HG03196 (cell line): ENCODE results near the gene BEST3.
"Not testable (repeated sequence)": the region's sequence is repeated elsewhere in the genome, so short reads cannot be mapped to it uniquely, and the experiment has no call there.

ENCODE experiments used
- ATAC-seq: cut with Tn5 transposase; IDR thresholded peaks from one replicate; pipeline ENCODE4 v1.9.1; 2021; ENCODE audit not compliant: unreplicated experiment

Gene BEST3

GRCh38 chr12:69608114-69608513, 91.0 kb downstream of the BEST3 start:
- ATAC-seq, result no peak

GRCh38 chr12:69604275-69604674, 94.8 kb downstream of the BEST3 start:
- not testable (repeated sequence) for ATAC-seq
